OCI-LY1 (cell line): ENCODE results near the gene ATP1B3.

Source experiments
- H2AFZ ChIP-seq: fragments of 200-600 bp; sonication (generic), shearing (Covaris generic); 2 replicates; pipeline ENCODE4 v1.6.0; 2014; ENCODE audit warnings: antibody characterized with exemption, mild to moderate bottlenecking, low read length
- H3F3A ChIP-seq: fragments of 200-600 bp; sonication (generic), shearing (Covaris generic); 2 replicates; pipeline ENCODE4 v1.6.0; 2014; ENCODE audit warnings: mild to moderate bottlenecking, antibody characterized with exemption, low read length, moderate library complexity; ENCODE audit not compliant: insufficient read depth
- H3K27ac ChIP-seq: fragments of 200-600 bp; sonication (generic); 2 replicates; pipeline ENCODE4 v1.5.1; 2014; ENCODE audit warnings: low read length, mixed run types, mild to moderate bottlenecking, low read depth; ENCODE audit not compliant: poor library complexity, severe bottlenecking
- H3K27me3 ChIP-seq: fragments of 200-600 bp; sonication (generic); 2 replicates; pipeline ENCODE4 v1.6.0; 2014; ENCODE audit warnings: antibody characterized with exemption, mild to moderate bottlenecking, low read length, moderate library complexity; ENCODE audit not compliant: insufficient read depth
- H3K36me3 ChIP-seq: fragments of 200-600 bp; sonication (generic); 2 replicates; pipeline ENCODE4 v1.6.1; 2014; ENCODE audit warnings: mild to moderate bottlenecking, antibody characterized with exemption, low read length, moderate library complexity, mixed read lengths; ENCODE audit not compliant: insufficient read depth
- H3K4me1 ChIP-seq: fragments of 200-600 bp; sonication (generic); 2 replicates; pipeline ENCODE4 v1.5.1; 2014; ENCODE audit warnings: mild to moderate bottlenecking, low read length, moderate library complexity; ENCODE audit not compliant: insufficient read depth, severe bottlenecking
- H3K4me2 ChIP-seq: fragments of 200-600 bp; sonication (generic), shearing (Covaris generic); 2 replicates; pipeline ENCODE4 v1.6.1; 2014; ENCODE audit warnings: low read length
- H3K4me3 ChIP-seq: fragments of 200-600 bp; sonication (generic); 2 replicates; pipeline ENCODE4 v1.5.1; 2014; ENCODE audit warnings: low read length, low read depth, mild to moderate bottlenecking, mixed read lengths; ENCODE audit not compliant: poor library complexity, severe bottlenecking
- H3K79me2 ChIP-seq: fragments of 200-600 bp; shearing (Covaris generic); 2 replicates; pipeline ENCODE4 v1.6.1; 2016; ENCODE audit warnings: mixed run types, low read length, mixed read lengths; ENCODE audit not compliant: insufficient read depth
- H3K9ac ChIP-seq: fragments of 200-600 bp; sonication (generic), shearing (Covaris generic); 2 replicates; pipeline ENCODE4 v1.6.1; 2014; ENCODE audit warnings: mild to moderate bottlenecking, low read length, mixed read lengths
- H3K9me2 ChIP-seq: fragments of 200-600 bp; sonication (generic), shearing (Covaris generic); 2 replicates; pipeline ENCODE4 v1.6.1; 2014; ENCODE audit warnings: low read depth, mild to moderate bottlenecking, low read length, mixed read lengths
- H3K9me3 ChIP-seq: fragments of 200-600 bp; shearing (Covaris generic); 2 replicates; pipeline ENCODE4 v1.6.1; 2014; ENCODE audit warnings: low read length, mixed read lengths
- H4K20me1 ChIP-seq: fragments of 200-600 bp; sonication (generic), shearing (Covaris generic); 2 replicates; pipeline ENCODE4 v1.6.0; 2016; ENCODE audit warnings: mild to moderate bottlenecking, low read length; ENCODE audit not compliant: insufficient read depth
- EZH2 ChIP-seq: fragments of 200-600 bp; sonication (generic), shearing (Covaris generic); IDR thresholded peaks from 2 replicates; pipeline ENCODE4 v1.8.0; 2017; ENCODE audit warnings: borderline replicate concordance, mixed run types, mild to moderate bottlenecking, antibody characterized with exemption, low read length, moderate library complexity, mixed read lengths
- TF ChIP-seq, protein P1 (sequence below): fragments of 200-600 bp; sonication (generic), shearing (Covaris generic); IDR thresholded peaks from 2 replicates; pipeline ENCODE4 v1.5.1; 2017; ENCODE audit warnings: mild to moderate bottlenecking, antibody characterized with exemption, low read length, moderate library complexity, mixed read lengths

The ATP1B3 gene

DNA sequence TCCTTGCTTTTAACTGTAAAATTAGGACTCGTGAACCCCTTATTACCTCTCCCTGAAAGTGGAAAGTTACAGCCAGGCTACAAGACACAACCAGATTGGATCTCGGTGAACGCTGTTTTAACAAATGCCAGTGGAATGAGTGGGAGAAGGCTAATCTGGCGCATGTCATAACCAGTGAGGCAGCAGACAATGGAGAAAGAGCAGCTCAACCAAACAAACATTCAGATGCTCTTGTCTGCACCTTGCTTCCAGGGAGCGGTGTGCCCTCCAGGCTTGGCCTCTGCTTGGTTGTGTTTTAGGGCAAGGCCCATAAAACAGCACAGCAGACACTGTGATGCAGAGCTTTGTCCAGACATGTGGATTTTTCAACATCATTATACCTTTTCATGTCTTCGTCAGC lies 45.9 kb upstream of the ATP1B3 start:
- no peaks in the 10 kb centered on the region for H4K20me1 ChIP-seq
- H3K79me2 ChIP-seq: no peaks in the 10 kb centered on the region
- H3K27me3 ChIP-seq: peaks cover 6% of the 10 kb centered on the region; the same call in 1 of the 2 replicates
- H3K4me3 ChIP-seq: no peak overlapping the region
- no peaks in the 10 kb centered on the region for H3K9me2 ChIP-seq
- H3K36me3 ChIP-seq: no peaks in the 10 kb centered on the region; the same call in 1 of the 2 replicates
- no peak overlapping the region for H3K27ac ChIP-seq
- H3K4me2 ChIP-seq: no peak overlapping the region
- TF ChIP-seq, protein P1, sequence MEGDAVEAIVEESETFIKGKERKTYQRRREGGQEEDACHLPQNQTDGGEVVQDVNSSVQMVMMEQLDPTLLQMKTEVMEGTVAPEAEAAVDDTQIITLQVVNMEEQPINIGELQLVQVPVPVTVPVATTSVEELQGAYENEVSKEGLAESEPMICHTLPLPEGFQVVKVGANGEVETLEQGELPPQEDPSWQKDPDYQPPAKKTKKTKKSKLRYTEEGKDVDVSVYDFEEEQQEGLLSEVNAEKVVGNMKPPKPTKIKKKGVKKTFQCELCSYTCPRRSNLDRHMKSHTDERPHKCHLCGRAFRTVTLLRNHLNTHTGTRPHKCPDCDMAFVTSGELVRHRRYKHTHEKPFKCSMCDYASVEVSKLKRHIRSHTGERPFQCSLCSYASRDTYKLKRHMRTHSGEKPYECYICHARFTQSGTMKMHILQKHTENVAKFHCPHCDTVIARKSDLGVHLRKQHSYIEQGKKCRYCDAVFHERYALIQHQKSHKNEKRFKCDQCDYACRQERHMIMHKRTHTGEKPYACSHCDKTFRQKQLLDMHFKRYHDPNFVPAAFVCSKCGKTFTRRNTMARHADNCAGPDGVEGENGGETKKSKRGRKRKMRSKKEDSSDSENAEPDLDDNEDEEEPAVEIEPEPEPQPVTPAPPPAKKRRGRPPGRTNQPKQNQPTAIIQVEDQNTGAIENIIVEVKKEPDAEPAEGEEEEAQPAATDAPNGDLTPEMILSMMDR: no peak
- TF ChIP-seq EZH2: no peak
- H3K9ac ChIP-seq: no peak overlapping the region
- no peak overlapping the region for H2AFZ ChIP-seq
- H3K4me1 ChIP-seq: no peaks in the 10 kb centered on the region
- no peaks in the 10 kb centered on the region for H3K9me3 ChIP-seq
- H3F3A ChIP-seq: no peaks in the 10 kb centered on the region

DNA sequence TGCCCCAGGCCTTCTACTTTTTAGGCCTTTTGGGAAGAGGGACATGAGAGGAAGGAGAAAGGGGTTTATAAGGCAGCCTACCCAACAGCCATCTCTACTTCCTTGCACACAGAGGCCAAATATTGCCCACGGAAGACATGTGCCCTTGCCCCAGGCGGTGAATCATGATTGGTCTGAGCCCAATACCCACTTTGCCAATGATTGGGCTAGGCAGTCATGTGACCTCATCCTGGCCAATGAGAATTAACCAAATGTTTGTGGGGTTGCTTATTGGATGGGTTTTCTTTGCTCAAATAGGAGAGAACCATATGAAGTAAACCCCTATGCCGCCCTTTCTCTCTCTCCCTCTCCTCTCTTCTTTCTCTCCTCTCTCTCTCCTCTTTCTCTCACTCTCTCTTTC lies 42.2 kb upstream of the ATP1B3 start:
- Histone ChIP-seq H2AFZ (no peak overlapping the region), H3K4me2 (no peak overlapping the region), H3K4me3 (no peak overlapping the region)

DNA sequence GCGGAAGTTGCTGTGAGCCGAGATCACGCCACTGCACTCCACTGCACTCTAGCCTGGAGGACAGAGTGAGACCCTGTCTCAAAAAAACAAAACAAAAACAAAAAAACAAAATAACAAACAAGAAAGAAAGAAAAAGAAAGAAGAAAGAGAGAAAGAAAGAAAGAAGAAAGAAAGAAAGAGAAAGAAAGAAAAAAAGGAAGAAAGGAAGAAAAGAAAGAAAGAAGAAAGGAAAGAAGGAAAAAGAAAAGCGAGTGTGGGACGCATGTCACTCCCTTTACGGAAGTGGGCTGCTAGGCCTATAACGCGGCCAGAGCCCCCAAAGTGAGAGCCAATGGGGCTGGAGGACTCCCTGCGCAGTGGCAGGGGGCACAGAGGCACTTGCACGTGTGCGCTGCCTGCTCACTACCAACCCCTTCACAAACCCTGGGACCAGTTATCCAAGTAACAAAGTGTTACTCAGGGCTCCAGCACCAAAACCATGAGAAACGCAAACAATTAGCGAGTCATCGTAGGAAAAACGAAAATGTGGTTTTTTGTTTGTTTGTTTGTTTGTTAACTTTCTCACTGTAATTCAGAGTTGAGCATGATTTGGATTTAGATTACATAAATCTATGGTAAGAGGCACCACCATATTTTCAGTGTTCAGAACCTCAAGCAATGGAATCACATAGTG lies 40.8 kb upstream of the ATP1B3 start:
- Histone ChIP-seq H2AFZ (no peak overlapping the region), H3K27me3 (no peaks in the 10 kb centered on the region), H3K79me2 (no peaks in the 10 kb centered on the region), H3K9ac (no peak overlapping the region), H3K9me3 (no peaks in the 10 kb centered on the region), H3K4me2 (no peak overlapping the region), H3K4me1 (no peaks in the 10 kb centered on the region), H3F3A (no peaks in the 10 kb centered on the region), H3K4me3 (no peak overlapping the region), H4K20me1 (no peaks in the 10 kb centered on the region), H3K36me3 (no peaks in the 10 kb centered on the region; the same call in 1 of the 2 replicates), H3K27ac (no peak overlapping the region), H3K9me2 (no peaks in the 10 kb centered on the region)
- TF ChIP-seq EZH2: no peak
- TF ChIP-seq, protein P1: no peak

More for the DNA sequence above, 42.2 kb upstream of the ATP1B3 start:
- no peaks in the 10 kb centered on the region for H3F3A ChIP-seq
- H3K9me2 ChIP-seq: no peaks in the 10 kb centered on the region
- H3K79me2 ChIP-seq: no peaks in the 10 kb centered on the region
- no peak for TF ChIP-seq EZH2
- TF ChIP-seq, protein P1: no peak
- H3K4me1 ChIP-seq: no peaks in the 10 kb centered on the region
- H4K20me1 ChIP-seq: no peaks in the 10 kb centered on the region
- no peak overlapping the region for H3K9ac ChIP-seq
- H3K27ac ChIP-seq: no peak overlapping the region
- H3K27me3 ChIP-seq: peaks cover 6% of the 10 kb centered on the region; the same call in 1 of the 2 replicates
- H3K9me3 ChIP-seq: no peaks in the 10 kb centered on the region
- no peaks in the 10 kb centered on the region; the same call in 1 of the 2 replicates for H3K36me3 ChIP-seq
